ENCODE results near the gene TUBB. TPM values are rescaled to one million over a fixed set of nuclear protein-coding genes. Genes with fewer than 3 reads are reported as not detected.

The TUBB gene
- total and polyA plus RNA-seq, 4 donors, result 115 to 533 (median 210) TPM

DNA sequence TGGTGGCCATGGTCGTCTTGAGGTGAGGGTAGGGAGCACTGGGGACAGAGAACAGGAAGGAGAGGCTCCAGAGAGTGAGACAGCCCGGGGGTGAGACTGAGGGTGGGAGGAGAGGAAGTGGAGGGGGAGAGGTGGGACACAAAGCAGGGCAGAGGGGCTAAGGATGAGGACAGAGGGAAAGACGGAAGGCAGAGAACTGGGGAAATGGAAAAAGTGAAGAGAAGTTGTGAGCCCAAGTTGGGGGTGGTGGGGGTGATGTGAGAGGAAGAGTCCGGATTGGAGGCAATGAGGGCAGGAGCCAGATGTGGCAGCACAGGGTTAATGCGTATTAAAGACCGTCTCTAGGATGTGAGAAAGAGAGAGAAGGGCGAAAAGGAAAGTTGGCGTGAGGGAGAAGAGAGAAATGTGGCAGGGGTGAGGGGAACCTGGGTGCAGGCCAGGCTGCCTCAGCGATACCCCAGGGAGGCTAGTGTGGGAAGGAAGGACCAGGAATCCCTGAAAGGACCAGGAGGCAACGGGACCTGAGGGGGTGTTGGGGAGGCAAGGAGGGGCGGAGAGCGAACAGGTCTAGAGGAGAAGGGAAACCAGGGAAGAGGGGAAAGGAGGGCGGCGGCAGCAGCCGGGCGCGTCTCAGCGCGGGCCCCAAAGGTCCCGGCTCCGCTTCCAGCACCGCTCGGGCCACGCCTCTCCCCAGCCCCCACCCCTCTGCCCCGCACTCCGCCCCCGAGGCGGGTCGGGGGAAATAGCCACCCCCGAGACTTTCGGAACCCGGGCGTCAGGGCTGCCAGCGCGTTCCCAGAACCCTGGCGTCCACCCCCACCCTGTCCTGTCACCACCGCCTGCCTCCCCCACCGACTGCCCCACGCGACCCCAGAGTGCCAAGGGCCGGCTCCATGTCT is 33.9 kb upstream of the TUBB start, which contains the start of gene PPP1R18:
Gene PPP1R18 (minus strand): TSS at position 637 of the 899 bp plus-strand sequence. CDS start 627 bp downstream, at position 10.
- no peaks in the 10 kb centered on the region for H3K27me3 ChIP-seq (ENCODE audit: control insufficient read depth in 4 of 4, insufficient read depth in 4 of 4, low read length in 3 of 4)
- no peaks in the 10 kb centered on the region for H3K36me3 ChIP-seq (ENCODE audit: control insufficient read depth in 4 of 4, insufficient read depth in 3 of 4, low read depth in 1 of 4, low read length in 3 of 4)
- H3K27ac ChIP-seq (ENCODE audit: low read depth in 1 of 2, low read length in 2 of 2), result peak within 1 kb of the TSS; percentile 97 to 99
- H3K9me3 ChIP-seq (ENCODE audit: control insufficient read depth in 4 of 4, low read length in 3 of 4), result no peaks in the 10 kb centered on the region
- DNase-seq (ENCODE audit: low spot score), result peak; percentile 66
- H3K4me1 ChIP-seq (ENCODE audit: control insufficient read depth in 4 of 4, insufficient read depth in 4 of 4, low read length in 3 of 4), result peaks cover 19 to 74% (median 57%) of the 10 kb centered on the region in 4 donors
- WGBS, result 4% methylated on average over 41 of the region's 41 CpGs
- peak within 1 kb of the TSS; percentile 60 to 94 (median 77) for H3K4me3 ChIP-seq (ENCODE audit: low read depth in 1 of 3, low read length in 3 of 3)
- H3K9ac ChIP-seq (ENCODE audit: low read depth in 1 of 2, low read length in 2 of 2), result peak within 1 kb of the TSS; percentile 75 to 81
- TF ChIP-seq CTCF (IDR thresholded peaks at IDR 0.05; ENCODE audit: low read depth, low read length, missing input control), result no peak
- TF ChIP-seq EGR1 (IDR thresholded peaks at IDR 0.05; ENCODE audit: low read depth in 2 of 2), result peak in 1 of 2 donors; percentile 15
- TF ChIP-seq JUND (IDR thresholded peaks at IDR 0.05), result no peak
- peak in 1 of 2 donors; percentile 11 for TF ChIP-seq HNF4A (conservative IDR thresholded peaks at IDR 0.05)

DNA sequence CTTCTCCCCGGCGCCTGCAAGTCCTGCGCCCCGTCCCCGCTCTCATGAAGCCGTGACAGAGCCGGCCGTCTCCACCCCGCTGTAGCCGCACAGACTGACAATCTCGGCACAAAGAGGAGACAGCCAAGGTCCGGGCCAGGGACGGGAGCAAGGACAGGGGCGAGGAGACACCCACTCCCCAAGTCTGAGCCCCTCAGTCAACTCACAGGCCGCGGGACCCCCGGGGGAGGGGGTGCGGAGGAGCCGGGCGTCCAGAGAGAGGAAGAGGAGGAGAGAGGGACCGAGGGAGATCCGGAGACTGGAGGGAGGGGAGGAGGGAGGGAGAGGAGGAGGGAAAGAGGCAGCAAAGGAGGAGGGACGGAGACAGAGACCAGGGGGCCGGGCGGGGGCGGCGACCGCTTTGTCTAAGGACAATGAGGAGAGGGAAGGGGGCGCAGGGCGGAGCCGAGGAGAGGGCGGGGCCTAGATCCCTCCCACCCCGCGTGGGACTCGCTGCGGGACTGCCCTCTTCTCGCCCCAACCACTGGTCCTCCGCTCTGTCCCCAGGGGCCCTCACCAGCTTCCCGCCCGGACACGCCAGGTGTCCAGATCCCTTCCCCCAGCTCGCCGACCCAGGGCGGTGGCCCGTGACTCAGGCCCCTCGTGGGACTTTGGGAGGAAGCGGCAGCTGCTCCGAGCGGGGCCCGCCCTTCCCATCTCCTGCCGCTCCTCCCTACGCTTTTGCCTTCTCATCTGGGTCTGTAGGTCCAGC is 33.1 kb upstream of the TUBB start:
- peak overlapping the region; percentile 30 to 77 for H3K9ac ChIP-seq (ENCODE audit: low read depth in 1 of 2, low read length in 2 of 2)
- TF ChIP-seq FOXA2 (IDR thresholded peaks at IDR 0.05) (no peak), REST (IDR thresholded peaks at IDR 0.05) (no peak), CTCF (IDR thresholded peaks at IDR 0.05; ENCODE audit: low read depth, low read length, missing input control) (no peak), EGR1 (IDR thresholded peaks at IDR 0.05; ENCODE audit: low read depth in 2 of 2) (peak; percentile 41 to 42), RXRA (IDR thresholded peaks at IDR 0.05) (peak in 1 of 2 donors; percentile 42), GABPA (IDR thresholded peaks at IDR 0.05 in 1 of 2, conservative IDR thresholded peaks at IDR 0.05 in 1 of 2) (no peak), ATF3 (IDR thresholded peaks at IDR 0.05) (no peak), HNF4G (IDR thresholded peaks at IDR 0.05) (no peak), ZBTB33 (IDR thresholded peaks at IDR 0.05) (no peak), YY1 (IDR thresholded peaks at IDR 0.05) (peak; percentile 9), TAF1 (conservative IDR thresholded peaks at IDR 0.05) (no peak), HNF4A (conservative IDR thresholded peaks at IDR 0.05) (no peak), RAD21 (IDR thresholded peaks at IDR 0.05) (no peak), SP1 (IDR thresholded peaks at IDR 0.05) (peak; percentile 46), JUND (IDR thresholded peaks at IDR 0.05) (no peak), NR2F2 (IDR thresholded peaks at IDR 0.05) (peak; percentile 29), FOXA1 (IDR thresholded peaks at IDR 0.05) (no peak)
- TF ChIP-seq, protein P1, sequence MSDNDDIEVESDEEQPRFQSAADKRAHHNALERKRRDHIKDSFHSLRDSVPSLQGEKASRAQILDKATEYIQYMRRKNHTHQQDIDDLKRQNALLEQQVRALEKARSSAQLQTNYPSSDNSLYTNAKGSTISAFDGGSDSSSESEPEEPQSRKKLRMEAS (IDR thresholded peaks at IDR 0.05), result no peak
- H3K36me3 ChIP-seq (ENCODE audit: control insufficient read depth in 4 of 4, insufficient read depth in 3 of 4, low read depth in 1 of 4, low read length in 3 of 4), result no peaks in the 10 kb centered on the region
- H3K4me3 ChIP-seq (ENCODE audit: low read depth in 1 of 3, low read length in 3 of 3), result peak overlapping the region; percentile 60 to 77 (median 60)
- under 1% methylated on average over 52 of the region's 52 CpGs for WGBS
- no peaks in the 10 kb centered on the region for H3K27me3 ChIP-seq (ENCODE audit: control insufficient read depth in 4 of 4, insufficient read depth in 4 of 4, low read length in 3 of 4)
- peaks cover 21 to 74% (median 60%) of the 10 kb centered on the region in 4 donors for H3K4me1 ChIP-seq (ENCODE audit: control insufficient read depth in 4 of 4, insufficient read depth in 4 of 4, low read length in 3 of 4)
- H3K27ac ChIP-seq (ENCODE audit: low read depth in 1 of 2, low read length in 2 of 2), result peak overlapping the region; percentile 97 to 99
- peak; percentile 69 for DNase-seq (ENCODE audit: low spot score)
- H3K9me3 ChIP-seq (ENCODE audit: control insufficient read depth in 4 of 4, low read length in 3 of 4), result no peaks in the 10 kb centered on the region
